H1 (cell line): ENCODE results near the gene DNAJB5. TPM values are rescaled to one million over a fixed set of nuclear protein-coding genes. Genes with fewer than 3 reads are reported as not detected.

ENCODE experiments used
- CTCF ChIA-PET: fragments of 300-600 bp; sonication (Branson Sonifier 250); formaldehyde crosslinking; loops from one replicate; lab custom pipeline; 2021; ENCODE audit not compliant: partially characterized antibody; lab: Charles Lee
- POLR2A ChIA-PET: fragments of 300-600 bp; sonication (Branson Sonifier 250); formaldehyde crosslinking; loops from one replicate; lab custom pipeline; 2021; ENCODE audit warnings: inconsistent platforms; ENCODE audit not compliant: partially characterized antibody; lab: Charles Lee
- DNase-seq, 2 experiments: peaks; one replicate each; pipeline versions ENCODE4 v3.0.0 to v3.0.0-alpha.2; 2010 to 2022; ENCODE audit warnings: low spot score in 2 of 2, low read depth in 1 of 2, mixed read lengths in 1 of 2
- FAIRE-seq: peaks from 2 replicates; lab custom pipeline; 2011; peaks lifted over from hg19 to GRCh38; lab: Jason Lieb, UNC
- H2AFZ ChIP-seq: 2 replicates; pipeline ENCODE4 v1.8.1; 2012; ENCODE audit warnings: low read length, inconsistent platforms
- H2AK5ac ChIP-seq: 2 replicates; pipeline ENCODE4 v1.6.1; 2013; ENCODE audit warnings: low read depth, low read length
- H2BK120ac ChIP-seq: replicated peaks from 2 replicates; pipeline ENCODE3; 2013; ENCODE audit warnings: low read depth, low read length, inconsistent platforms
- H2BK12ac ChIP-seq: 2 replicates; pipeline ENCODE4 v1.6.1; 2013; ENCODE audit warnings: low read depth, low read length
- H2BK15ac ChIP-seq: 2 replicates; pipeline ENCODE4 v1.6.1; 2013; ENCODE audit warnings: low read length
- H2BK20ac ChIP-seq: 2 replicates; pipeline ENCODE4 v1.6.1; 2013; ENCODE audit warnings: low read length
- H2BK5ac ChIP-seq: 2 replicates; pipeline ENCODE4 v1.6.1; 2013; ENCODE audit warnings: low read depth, low read length
- H3K14ac ChIP-seq: 2 replicates; pipeline ENCODE4 v1.6.1; 2013; ENCODE audit warnings: inconsistent platforms; ENCODE audit not compliant: insufficient read length
- H3K18ac ChIP-seq: 2 replicates; pipeline ENCODE4 v1.6.1; 2013; ENCODE audit warnings: low read length; ENCODE audit errors: extremely low read depth
- H3K23ac ChIP-seq: 2 replicates; pipeline ENCODE4 v1.6.1; 2013; ENCODE audit warnings: inconsistent platforms; ENCODE audit not compliant: insufficient read length
- H3K23me2 ChIP-seq: 2 replicates; pipeline ENCODE4 v1.6.1; 2013; ENCODE audit warnings: low read depth, low read length
- H3K27ac ChIP-seq: 2 replicates; pipeline ENCODE4 v1.6.1; 2011; ENCODE audit warnings: low read depth, low read length, inconsistent platforms
- H3K27me3 ChIP-seq, 4 experiments: replicated peaks in 1 of 4; 1 replicate in 1 of 4; 2 replicates in 3 of 4; pipeline versions ENCODE4 v1.6.1 to v1.8.1; 2011 to 2013; ENCODE audit warnings: low read length in 3 of 4, mild to moderate bottlenecking in 3 of 4, inconsistent platforms in 2 of 4, mixed read lengths in 2 of 4, moderate library complexity in 1 of 4; ENCODE audit not compliant: control insufficient read depth in 3 of 4, insufficient read depth in 3 of 4; ENCODE audit errors: extremely low read depth in 1 of 4
- H3K36me3 ChIP-seq, 4 experiments: 2 replicates each; pipeline versions ENCODE4 v1.6.1 to v1.8.1; 2011 to 2013; ENCODE audit warnings: mild to moderate bottlenecking in 4 of 4, low read length in 3 of 4, moderate library complexity in 2 of 4, control low read depth in 1 of 4, inconsistent platforms in 1 of 4; ENCODE audit not compliant: insufficient read depth in 4 of 4, control insufficient read depth in 2 of 4
- H3K4ac ChIP-seq: replicated peaks from 2 replicates; pipeline ENCODE3; 2013; ENCODE audit warnings: low read length, low read depth, mixed read lengths, inconsistent platforms; ENCODE audit not compliant: insufficient read length
- H3K4me1 ChIP-seq, 4 experiments: replicated peaks in 1 of 4; 1 replicate in 1 of 4; 2 replicates in 3 of 4; pipeline versions ENCODE4 v1.6.1 to v1.8.1; 2011 to 2013; ENCODE audit warnings: low read length in 3 of 4, inconsistent platforms in 2 of 4, mixed read lengths in 1 of 4; ENCODE audit not compliant: insufficient read depth in 4 of 4, control insufficient read depth in 3 of 4
- H3K4me2 ChIP-seq, 2 experiments: 2 replicates each; pipeline versions ENCODE4 v1.6.1 to v1.8.1; 2011 to 2013; ENCODE audit warnings: low read depth in 2 of 2, low read length in 2 of 2, control low read depth in 1 of 2, inconsistent platforms in 1 of 2, mild to moderate bottlenecking in 1 of 2; ENCODE audit not compliant: insufficient read depth in 1 of 2
- H3K4me3 ChIP-seq, 4 experiments: fragments of 200-600, 300-600 bp in 1 of 4; sonication (generic), shearing (Covaris generic), sonication (Bioruptor Twin) in 1 of 4; 2 replicates each; pipeline versions ENCODE4 v1.5.1 to v1.8.1; 2011 to 2016; ENCODE audit warnings: low read length in 4 of 4, low read depth in 3 of 4, control low read depth in 2 of 4, inconsistent platforms in 2 of 4, mild to moderate bottlenecking in 2 of 4, mixed read lengths in 1 of 4, moderate library complexity in 1 of 4; ENCODE audit not compliant: insufficient read depth in 2 of 4; ENCODE audit errors: extremely low read depth in 1 of 4
- H3K56ac ChIP-seq: replicated peaks from 2 replicates; pipeline ENCODE3; 2013; ENCODE audit warnings: low read depth, mild to moderate bottlenecking, mixed read lengths, low read length, inconsistent platforms; ENCODE audit not compliant: insufficient read length
- H3K79me1 ChIP-seq: 2 replicates; pipeline ENCODE4 v1.6.1; 2013; ENCODE audit warnings: low read depth, low read length, control low read depth
- H3K79me2 ChIP-seq, 2 experiments: 2 replicates each; pipeline versions ENCODE4 v1.6.1 to v1.8.1; 2012 to 2013; ENCODE audit warnings: low read length in 2 of 2, mild to moderate bottlenecking in 2 of 2, inconsistent platforms in 1 of 2; ENCODE audit not compliant: insufficient read depth in 2 of 2, control insufficient read depth in 1 of 2
- H3K9ac ChIP-seq, 4 experiments: replicated peaks in 1 of 4; 1 replicate in 1 of 4; 2 replicates in 3 of 4; pipeline versions ENCODE4 v1.6.1 to v1.8.1; 2011 to 2013; ENCODE audit warnings: low read depth in 3 of 4, low read length in 3 of 4, control low read depth in 2 of 4, mild to moderate bottlenecking in 2 of 4, moderate library complexity in 2 of 4, inconsistent platforms in 1 of 4; ENCODE audit errors: extremely low read depth in 1 of 4
- H3K9me3 ChIP-seq, 2 experiments: 2 replicates each; pipeline versions ENCODE4 v1.6.1 to v1.8.1; 2012 to 2013; ENCODE audit warnings: mild to moderate bottlenecking in 2 of 2, moderate library complexity in 2 of 2, control low read depth in 1 of 2, inconsistent platforms in 1 of 2, low read depth in 1 of 2, low read length in 1 of 2, mixed read lengths in 1 of 2; ENCODE audit not compliant: insufficient read depth in 2 of 2
- H4K20me1 ChIP-seq, 2 experiments: replicated peaks in 1 of 2; 2 replicates each; pipeline versions ENCODE3 to v1.8.1; 2011 to 2013; ENCODE audit warnings: inconsistent platforms in 2 of 2, low read length in 2 of 2, mild to moderate bottlenecking in 1 of 2; ENCODE audit not compliant: insufficient read depth in 2 of 2, control insufficient read depth in 1 of 2
- H4K5ac ChIP-seq: 2 replicates; pipeline ENCODE4 v1.6.1; 2013; ENCODE audit warnings: low read length, low read depth, mixed read lengths, inconsistent platforms; ENCODE audit not compliant: insufficient read length
- H4K8ac ChIP-seq: 2 replicates; pipeline ENCODE4 v1.8.0; 2013; ENCODE audit warnings: mild to moderate bottlenecking, moderate library complexity, low read length, inconsistent platforms; ENCODE audit not compliant: insufficient read depth; ENCODE audit errors: extremely low read depth
- H4K91ac ChIP-seq: replicated peaks from 2 replicates; pipeline ENCODE3; 2013; ENCODE audit warnings: low read length, mixed read lengths, inconsistent platforms; ENCODE audit not compliant: insufficient read length
- CBX5 ChIP-seq: fragments of 300-800, 300-1000 bp; sonication (generic); IDR thresholded peaks from 2 replicates; pipeline ENCODE4 v1.7.1; 2016; ENCODE audit warnings: antibody characterized with exemption, low read length, low read depth
- HDAC6 ChIP-seq: IDR thresholded peaks from one replicate; pipeline ENCODE4 v1.7.1; 2012; ENCODE audit warnings: low read depth, mild to moderate bottlenecking, inconsistent platforms, low read length, moderate library complexity
- JUN ChIP-seq: IDR thresholded peaks from 2 replicates; pipeline ENCODE4 v1.6.1; 2011; ENCODE audit warnings: low read depth, mild to moderate bottlenecking, improper control_type of control experiment, low read length
- NRF1 ChIP-seq: IDR thresholded peaks from 2 replicates; pipeline ENCODE4 v1.6.1; 2011; ENCODE audit warnings: mild to moderate bottlenecking, low read depth, low read length, improper control_type of control experiment
- POLR2A ChIP-seq, 2 experiments: IDR thresholded peaks; 1 replicate in 1 of 2; 2 replicates in 1 of 2; pipeline ENCODE4 v1.6.1; 2011; ENCODE audit warnings: low read depth in 2 of 2, low read length in 2 of 2, mild to moderate bottlenecking in 2 of 2; ENCODE audit errors: control extremely low read depth in 1 of 2
- RAD21 ChIP-seq, 2 experiments: IDR thresholded peaks in 1 of 2; conservative IDR thresholded peaks in 1 of 2; 2 replicates each; pipeline ENCODE4 v1.6.1; 2011; ENCODE audit warnings: low read depth in 2 of 2, low read length in 2 of 2, improper control_type of control experiment in 1 of 2, inconsistent platforms in 1 of 2, mild to moderate bottlenecking in 1 of 2, moderate library complexity in 1 of 2
- SAP30 ChIP-seq: fragments of 300-600 bp; sonication (generic); IDR thresholded peaks from 2 replicates; pipeline ENCODE4 v1.7.1; 2012; ENCODE audit warnings: low read length, moderate library complexity, mild to moderate bottlenecking, inconsistent platforms; ENCODE audit not compliant: insufficient read depth, insufficient replicate concordance
- TAF7 ChIP-seq: optimal IDR thresholded peaks from 2 replicates; pipeline ENCODE3; 2011; ENCODE audit warnings: low read depth, mild to moderate bottlenecking, inconsistent platforms, low read length, moderate library complexity, borderline replicate concordance
- WGBS, 2 experiments: shearing (Covaris generic) in 1 of 2; methylation state at CpG; one replicate each; pipeline versions ENCODE4 v1.1.6 to v1.1.7; 2013 to 2015; ENCODE audit warnings: low lambda C conversion rate in 2 of 2, mixed read lengths in 2 of 2, inconsistent platforms in 1 of 2, low coverage in 1 of 2, missing lambda C conversion rate in 1 of 2; ENCODE audit not compliant: insufficient replicate concordance in 2 of 2, insufficient coverage in 1 of 2, insufficient read length in 1 of 2; ENCODE audit errors: extremely low coverage in 1 of 2, missing lambda C conversion rate in 1 of 2; 5-methylcytosine and 5-hydroxymethylcytosine counted together
- polyA plus RNA-seq, 7 experiments: library from polyadenylated mRNA; depleted of rRNA in 3 of 7; stranded (reverse) in 5 of 7; unstranded in 2 of 7; fragments of >200 nt in 5 of 7; fragments of 200-250 nt in 2 of 7; gene quantifications; 1 replicate in 5 of 7; 2 replicates in 1 of 7; 4 replicates in 1 of 7; pipeline versions ENCODE4 v1.2.1 to v1.2.3, GENCODE V29; 2011 to 2013; ENCODE audit warnings: missing spikeins in 2 of 7, mixed read lengths in 2 of 7
- total RNA-seq: library from RNA; stranded (reverse); fragmentation: NEBNext Ultra II Directional; extraction: Animal tissue kit (Norgen Biotek cat#: 25700); gene quantifications from 2 replicates; pipeline ENCODE4 v1.2.1, GENCODE V29; 2021

The DNAJB5 gene
- total and polyA plus RNA-seq, 2 of the 8 experiments (the other 6 are each of a cell fraction or from before 2014, with no cell fraction given) = 25.0 to 34.1 TPM

DNA sequence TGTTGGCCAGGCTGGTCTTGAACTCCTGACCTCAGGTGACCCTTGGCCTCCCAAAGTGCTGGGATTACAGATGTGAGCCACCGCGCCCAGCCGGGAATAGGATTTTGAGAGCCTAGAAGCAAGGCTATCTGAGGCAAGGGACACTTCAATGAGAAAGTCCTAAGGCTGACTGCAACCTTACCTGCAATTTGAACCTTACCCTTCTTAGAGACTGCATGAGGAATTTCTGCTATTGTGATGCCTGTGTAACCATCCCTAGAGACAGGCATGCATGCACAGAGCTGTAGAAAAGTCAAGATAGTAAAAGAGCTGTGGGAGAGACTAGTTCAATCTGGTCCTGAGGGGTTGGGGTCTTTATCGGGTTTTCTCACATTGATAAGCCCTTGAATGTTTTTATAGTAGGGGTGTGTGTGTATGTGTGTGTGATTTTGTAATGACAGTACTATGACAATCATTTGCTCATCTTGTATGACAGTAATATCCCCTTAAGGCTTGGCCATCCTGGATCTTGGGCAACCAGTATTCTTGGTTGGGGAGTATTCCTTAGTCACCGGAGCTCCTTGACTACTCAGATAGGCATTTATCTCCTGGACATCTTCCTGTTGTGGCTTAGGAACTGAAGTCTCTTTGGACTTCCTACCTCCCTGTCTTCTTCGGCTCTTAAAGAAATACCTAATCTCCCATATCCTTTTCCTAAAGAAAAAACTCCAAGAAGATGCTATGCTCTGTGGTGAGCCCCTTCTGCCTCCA lies 11.2 kb downstream of the DNAJB5 start:
- Histone ChIP-seq H2BK12ac (no peak overlapping the region), H3K27me3 (no peaks in the 10 kb centered on the region), H3K23me2 (no peaks in the 10 kb centered on the region), H2AFZ (no peak overlapping the region), H2BK15ac (no peak overlapping the region), H2AK5ac (peak overlapping the region; percentile 86; the same call in 1 of the 2 replicates), H3K9ac (no peak overlapping the region), H2BK20ac (no peak overlapping the region), H3K14ac (no peak overlapping the region), H4K91ac (no peak overlapping the region), H3K4me2 (no peak overlapping the region), H3K79me1 (no peaks in the 10 kb centered on the region), H3K4me1 (peaks cover 2 to 9% (median 4%) of the 10 kb centered on the region in 4 experiments; a peak in 2 of 7 replicates), H2BK5ac (peak overlapping the region; percentile 60; the same call in 1 of the 2 replicates), H3K56ac (no peak overlapping the region), H4K8ac (no peak overlapping the region), H3K23ac (no peak overlapping the region), H2BK120ac (no peak overlapping the region), H3K27ac (no peak overlapping the region), H3K36me3 (peaks cover 15 to 23% (median 20%) of the 10 kb centered on the region in 4 experiments; a peak in 7 of 8 replicates), H3K9me3 (no peaks in the 10 kb centered on the region), H3K4me3 (no peak overlapping the region), H4K20me1 (no peaks in the 10 kb centered on the region), H3K18ac (no peak overlapping the region), H4K5ac (no peak overlapping the region), H3K4ac (no peak overlapping the region), H3K79me2 (no peaks in the 10 kb centered on the region; a peak in 1 of 4 replicates)
- DNase-seq = no peak
- no peak for TF ChIP-seq CBX5
- no peak for TF ChIP-seq JUN
- TF ChIP-seq SAP30 = no peak
- no peak for TF ChIP-seq RAD21 (IDR thresholded peaks at IDR 0.05 in 1 of 2, conservative IDR thresholded peaks at IDR 0.05 in 1 of 2; ENCODE audit: low read depth in 2 of 2, low read length in 2 of 2)
- TF ChIP-seq TAF7 = no peak
- no peak for TF ChIP-seq HDAC6
- TF ChIP-seq NRF1 = no peak
- TF ChIP-seq POLR2A (IDR thresholded peaks at IDR 0.05; ENCODE audit: control extremely low read depth in 1 of 2, low read depth in 2 of 2, low read length in 2 of 2) = no peak
- CTCF ChIA-PET = interaction anchor here (0.8 to 14.8 kb wide), 9 partner anchors 9 to 111 kb away, joined by 3 to 148 read pairs (median 4); a partner anchor contains a TSS
- POLR2A ChIA-PET = interaction anchor here (1.1 to 2.7 kb wide), 8 partner anchors 9 to 518 kb away, joined by 3 to 8 read pairs (median 4); partner anchors contain the start of gene DNAJB5
- FAIRE-seq = peak; percentile 13
- 93% methylated on average over 6 of the region's 6 CpGs; no CpG with 5 or more reads in 1 of the 2 experiments for WGBS, 2 experiments
